OCI-LY3 (cell line): ENCODE data around the gene NIFK.
"Not testable (repeated sequence)": the region's sequence is repeated elsewhere in the genome, so short reads cannot be mapped to it uniquely, and the experiment has no call there.

Experiments
- H2AFZ ChIP-seq: fragments of 200-600, 300-600 bp; shearing (Covaris generic); 2 replicates; pipeline ENCODE4 v1.6.0; 2014; ENCODE audit warnings: antibody characterized with exemption, low read depth, low read length
- H3K27ac ChIP-seq: fragments of 200-600, 300-600 bp; sonication (generic); 2 replicates; pipeline ENCODE4 v1.5.1; 2014; ENCODE audit warnings: mild to moderate bottlenecking, low read length, moderate library complexity, mixed read lengths
- H3K27me3 ChIP-seq: fragments of 200-600, 300-600 bp; sonication (generic); 2 replicates; pipeline ENCODE4 v1.6.1; 2014; ENCODE audit warnings: low read depth, low read length, mixed read lengths
- H3K36me3 ChIP-seq: fragments of 200-600, 300-600 bp; sonication (generic); replicated peaks from 2 replicates; pipeline ENCODE3; 2014; ENCODE audit warnings: low read depth, low read length, mixed read lengths
- H3K4me1 ChIP-seq: fragments of 300-600, 200-600 bp; sonication (generic); 2 replicates; pipeline ENCODE4 v1.6.1; 2014; ENCODE audit warnings: low read length, mixed read lengths
- H3K4me2 ChIP-seq: fragments of 200-600, 300-600 bp; sonication (generic); 2 replicates; pipeline ENCODE4 v1.6.1; 2014; ENCODE audit warnings: low read length, mixed read lengths
- H3K4me3 ChIP-seq: fragments of 300-600, 200-600 bp; sonication (generic); 2 replicates; pipeline ENCODE4 v1.5.1; 2014; ENCODE audit warnings: antibody characterized with exemption, mild to moderate bottlenecking, low read length, moderate library complexity
- H3K79me2 ChIP-seq: fragments of 300-600, 200-600 bp; shearing (Covaris generic); 2 replicates; pipeline ENCODE4 v1.6.1; 2014; ENCODE audit warnings: mild to moderate bottlenecking, low read length, mixed read lengths
- H3K9ac ChIP-seq: fragments of 300-600, 200-600 bp; shearing (Covaris generic); 2 replicates; pipeline ENCODE4 v1.6.0; 2014; ENCODE audit warnings: mild to moderate bottlenecking, low read length, moderate library complexity
- H3K9me3 ChIP-seq: fragments of 200-600, 300-600 bp; shearing (Covaris generic); 2 replicates; pipeline ENCODE4 v1.6.1; 2014; ENCODE audit warnings: low read length, mixed read lengths; ENCODE audit not compliant: insufficient read depth
- H4K20me1 ChIP-seq: fragments of 200-600, 300-600 bp; sonication (generic); 2 replicates; pipeline ENCODE4 v1.6.1; 2016; ENCODE audit warnings: low read length, mixed read lengths; ENCODE audit not compliant: insufficient read depth
- CTCF ChIP-seq: fragments of 200-600, 300-600 bp; sonication (generic); IDR thresholded peaks from 2 replicates; pipeline ENCODE4 v1.5.1; 2014; ENCODE audit warnings: antibody characterized with exemption, low read length, low read depth
- EZH2phosphoT487 ChIP-seq: fragments of 200-600 bp; shearing (Covaris generic); IDR thresholded peaks from 2 replicates; pipeline ENCODE4 v1.6.1; 2018; ENCODE audit warnings: antibody characterized with exemption, mixed run types, low read depth

Gene NIFK

GRCh38 chr2:121705958-121706357 is 30.7 kb downstream of the NIFK start:
- H4K20me1 ChIP-seq: no peaks in the 10 kb centered on the region
- H3K4me2 ChIP-seq: no peak overlapping the region
- peaks cover 10% of the 10 kb centered on the region for H3K27me3 ChIP-seq
- no peak overlapping the region for H3K9ac ChIP-seq
- TF ChIP-seq EZH2phosphoT487 (no peak), CTCF (no peak)
- H3K27ac ChIP-seq: no peak overlapping the region
- H3K9me3 ChIP-seq: no peaks in the 10 kb centered on the region
- H3K4me1 ChIP-seq: peaks cover 13% of the 10 kb centered on the region
- no peak overlapping the region for H2AFZ ChIP-seq
- H3K36me3 ChIP-seq: no peaks in the 10 kb centered on the region
- H3K79me2 ChIP-seq: no peaks in the 10 kb centered on the region
- no peak overlapping the region for H3K4me3 ChIP-seq

- H3K9me3 ChIP-seq: no peaks in the 10 kb centered on the region
- TF ChIP-seq EZH2phosphoT487: no peak
- TF ChIP-seq CTCF: no peak
- H3K36me3 ChIP-seq: no peaks in the 10 kb centered on the region
- H4K20me1 ChIP-seq: no peaks in the 10 kb centered on the region
- no peak overlapping the region for H3K27ac ChIP-seq
- no peak overlapping the region for H3K4me2 ChIP-seq
- peaks cover 10% of the 10 kb centered on the region for H3K27me3 ChIP-seq
- H2AFZ ChIP-seq: no peak overlapping the region
- H3K4me1 ChIP-seq: peaks cover 16% of the 10 kb centered on the region
- no peak overlapping the region for H3K9ac ChIP-seq
- H3K79me2 ChIP-seq: no peaks in the 10 kb centered on the region
- H3K4me3 ChIP-seq: no peak overlapping the region
Measured at GRCh38 chr2:121705390-121705789, 31.3 kb downstream of the NIFK start.

- H3K27ac ChIP-seq, H3K27me3 ChIP-seq, H2AFZ ChIP-seq: not testable (repeated sequence)
Measured at GRCh38 chr2:121701761-121702160, 34.9 kb downstream of the NIFK start.

GRCh38 chr2:121699421-121700333 is 37.0 kb downstream of the NIFK start:
- H3K4me2 ChIP-seq: peak overlapping the region; percentile 81
- H3K4me1 ChIP-seq: peaks cover 22% of the 10 kb centered on the region
- H2AFZ ChIP-seq: peak overlapping the region; percentile 90
- H3K36me3 ChIP-seq: no peaks in the 10 kb centered on the region
- H4K20me1 ChIP-seq: no peaks in the 10 kb centered on the region
- peak overlapping the region; percentile 51; the same call in 1 of the 2 replicates for H3K9ac ChIP-seq
- H3K79me2 ChIP-seq: no peaks in the 10 kb centered on the region
- H3K9me3 ChIP-seq: no peaks in the 10 kb centered on the region
- no peak overlapping the region for H3K27ac ChIP-seq
- TF ChIP-seq CTCF: no peak
- peak overlapping the region; percentile 67 for H3K4me3 ChIP-seq
- no peaks in the 10 kb centered on the region for H3K27me3 ChIP-seq

More at GRCh38 chr2:121701761-121702160, 34.9 kb downstream of the NIFK start:
- H3K4me3 ChIP-seq, H4K20me1 ChIP-seq, H3K9ac ChIP-seq, H3K36me3 ChIP-seq, H3K9me3 ChIP-seq, H3K79me2 ChIP-seq, H3K4me2 ChIP-seq: not testable (repeated sequence)
- H3K4me1 ChIP-seq: peaks cover 22% of the 10 kb centered on the region
